ENCODE data around the gene SIK2.

The SIK2 gene

GRCh38 chr11:111659201-111660115 lies 57.2 kb downstream of the SIK2 start:
- no peak overlapping the region for H3K9ac ChIP-seq (ENCODE audit: low read depth, low read length)
- H3K27ac ChIP-seq (ENCODE audit: low read depth, low read length): no peak overlapping the region
- H3K36me3 ChIP-seq (ENCODE audit: control insufficient read depth, insufficient read depth, low read length): no peaks in the 10 kb centered on the region
- H3K4me1 ChIP-seq (ENCODE audit: control insufficient read depth, insufficient read depth, low read length): peaks cover 5% of the 10 kb centered on the region; the same call in 1 of the 2 replicates
- H3K27me3 ChIP-seq (ENCODE audit: control insufficient read depth, insufficient read depth, low read length): no peaks in the 10 kb centered on the region
- H3K4me3 ChIP-seq (ENCODE audit: low read depth, low read length): no peak overlapping the region
- H3K9me3 ChIP-seq (ENCODE audit: control insufficient read depth, insufficient read depth, low read length): no peaks in the 10 kb centered on the region

- Histone ChIP-seq H3K9me3 (ENCODE audit: control insufficient read depth, insufficient read depth, low read length) (no peaks in the 10 kb centered on the region), H3K4me1 (ENCODE audit: control insufficient read depth, insufficient read depth, low read length) (peaks cover 5% of the 10 kb centered on the region; the same call in 1 of the 2 replicates), H3K27me3 (ENCODE audit: control insufficient read depth, insufficient read depth, low read length) (no peaks in the 10 kb centered on the region), H3K36me3 (ENCODE audit: control insufficient read depth, insufficient read depth, low read length) (no peaks in the 10 kb centered on the region), H3K9ac (ENCODE audit: low read depth, low read length) (no peak overlapping the region), H3K4me3 (ENCODE audit: low read depth, low read length) (no peak overlapping the region), H3K27ac (ENCODE audit: low read depth, low read length) (no peak overlapping the region)
Observed at GRCh38 chr11:111660822-111661221, 58.6 kb downstream of the SIK2 start.

DNA sequence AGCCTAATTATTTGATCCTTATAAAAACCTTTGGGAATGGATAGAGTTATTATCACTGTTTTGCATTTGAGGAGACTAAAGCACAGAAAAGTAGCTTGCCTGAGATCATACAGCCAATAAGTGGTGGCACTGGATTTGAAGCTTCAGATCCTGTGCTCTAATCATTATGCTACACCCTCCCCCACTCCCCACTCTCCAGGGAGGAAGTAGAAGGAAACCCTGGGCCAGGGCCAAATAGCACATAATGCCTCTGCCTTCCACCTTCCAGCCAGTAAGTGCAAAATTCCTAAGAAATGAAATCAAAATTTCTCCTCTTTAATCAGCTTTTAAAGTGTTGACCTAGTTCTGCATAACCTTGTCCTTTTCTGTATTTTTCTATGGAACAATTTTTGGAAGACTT lies 61.6 kb downstream of the SIK2 start:
- no peak overlapping the region for H3K4me3 ChIP-seq (ENCODE audit: low read depth, low read length)
- H3K9me3 ChIP-seq (ENCODE audit: control insufficient read depth, insufficient read depth, low read length): no peaks in the 10 kb centered on the region
- no peaks in the 10 kb centered on the region for H3K27me3 ChIP-seq (ENCODE audit: control insufficient read depth, insufficient read depth, low read length)
- peaks cover 5% of the 10 kb centered on the region; the same call in 1 of the 2 replicates for H3K4me1 ChIP-seq (ENCODE audit: control insufficient read depth, insufficient read depth, low read length)
- H3K27ac ChIP-seq (ENCODE audit: low read depth, low read length): no peak overlapping the region
- no peak overlapping the region for H3K9ac ChIP-seq (ENCODE audit: low read depth, low read length)
- H3K36me3 ChIP-seq (ENCODE audit: control insufficient read depth, insufficient read depth, low read length): no peaks in the 10 kb centered on the region

- H3K27me3 ChIP-seq (ENCODE audit: control insufficient read depth, insufficient read depth, low read length): no peaks in the 10 kb centered on the region
- no peaks in the 10 kb centered on the region for H3K9me3 ChIP-seq (ENCODE audit: control insufficient read depth, insufficient read depth, low read length)
- H3K4me1 ChIP-seq (ENCODE audit: control insufficient read depth, insufficient read depth, low read length): no peaks in the 10 kb centered on the region
- H3K36me3 ChIP-seq (ENCODE audit: control insufficient read depth, insufficient read depth, low read length): no peaks in the 10 kb centered on the region
- H3K27ac ChIP-seq (ENCODE audit: low read depth, low read length): no peak overlapping the region
- no peak overlapping the region for H3K9ac ChIP-seq (ENCODE audit: low read depth, low read length)
- no peak overlapping the region for H3K4me3 ChIP-seq (ENCODE audit: low read depth, low read length)
Observed at GRCh38 chr11:111665777-111666176, 63.5 kb downstream of the SIK2 start.

GRCh38 chr11:111668980-111669379 lies 66.7 kb downstream of the SIK2 start:
- Histone ChIP-seq H3K9me3 (ENCODE audit: control insufficient read depth, insufficient read depth, low read length) (no peaks in the 10 kb centered on the region), H3K9ac (ENCODE audit: low read depth, low read length) (no peak overlapping the region), H3K4me1 (ENCODE audit: control insufficient read depth, insufficient read depth, low read length) (no peaks in the 10 kb centered on the region), H3K4me3 (ENCODE audit: low read depth, low read length) (no peak overlapping the region), H3K27ac (ENCODE audit: low read depth, low read length) (no peak overlapping the region), H3K27me3 (ENCODE audit: control insufficient read depth, insufficient read depth, low read length) (no peaks in the 10 kb centered on the region), H3K36me3 (ENCODE audit: control insufficient read depth, insufficient read depth, low read length) (no peaks in the 10 kb centered on the region)

- Histone ChIP-seq H3K27me3 (ENCODE audit: control insufficient read depth, insufficient read depth, low read length) (no peaks in the 10 kb centered on the region), H3K4me3 (ENCODE audit: low read depth, low read length) (no peak overlapping the region), H3K27ac (ENCODE audit: low read depth, low read length) (no peak overlapping the region), H3K4me1 (ENCODE audit: control insufficient read depth, insufficient read depth, low read length) (no peaks in the 10 kb centered on the region), H3K9me3 (ENCODE audit: control insufficient read depth, insufficient read depth, low read length) (no peaks in the 10 kb centered on the region), H3K9ac (ENCODE audit: low read depth, low read length) (no peak overlapping the region), H3K36me3 (ENCODE audit: control insufficient read depth, insufficient read depth, low read length) (no peaks in the 10 kb centered on the region)
Observed at GRCh38 chr11:111671383-111671782, 69.1 kb downstream of the SIK2 start.

GRCh38 chr11:111672949-111673348 lies 70.7 kb downstream of the SIK2 start:
- Histone ChIP-seq H3K9me3 (ENCODE audit: control insufficient read depth, insufficient read depth, low read length) (no peaks in the 10 kb centered on the region), H3K36me3 (ENCODE audit: control insufficient read depth, insufficient read depth, low read length) (no peaks in the 10 kb centered on the region), H3K27ac (ENCODE audit: low read depth, low read length) (no peak overlapping the region), H3K4me1 (ENCODE audit: control insufficient read depth, insufficient read depth, low read length) (no peaks in the 10 kb centered on the region), H3K4me3 (ENCODE audit: low read depth, low read length) (no peak overlapping the region), H3K9ac (ENCODE audit: low read depth, low read length) (no peak overlapping the region), H3K27me3 (ENCODE audit: control insufficient read depth, insufficient read depth, low read length) (no peaks in the 10 kb centered on the region)

- H3K4me3 ChIP-seq (ENCODE audit: low read depth, low read length): no peak overlapping the region
- H3K9me3 ChIP-seq (ENCODE audit: control insufficient read depth, insufficient read depth, low read length): no peaks in the 10 kb centered on the region
- no peak overlapping the region for H3K27ac ChIP-seq (ENCODE audit: low read depth, low read length)
- no peaks in the 10 kb centered on the region for H3K4me1 ChIP-seq (ENCODE audit: control insufficient read depth, insufficient read depth, low read length)
- H3K36me3 ChIP-seq (ENCODE audit: control insufficient read depth, insufficient read depth, low read length): no peaks in the 10 kb centered on the region
- H3K27me3 ChIP-seq (ENCODE audit: control insufficient read depth, insufficient read depth, low read length): no peaks in the 10 kb centered on the region
- no peak overlapping the region for H3K9ac ChIP-seq (ENCODE audit: low read depth, low read length)
Observed at GRCh38 chr11:111674941-111675340, 72.7 kb downstream of the SIK2 start.

- Histone ChIP-seq H3K36me3 (ENCODE audit: control insufficient read depth, insufficient read depth, low read length) (no peaks in the 10 kb centered on the region), H3K9ac (ENCODE audit: low read depth, low read length) (no peak overlapping the region), H3K27ac (ENCODE audit: low read depth, low read length) (no peak overlapping the region), H3K9me3 (ENCODE audit: control insufficient read depth, insufficient read depth, low read length) (no peaks in the 10 kb centered on the region), H3K4me3 (ENCODE audit: low read depth, low read length) (no peak overlapping the region), H3K27me3 (ENCODE audit: control insufficient read depth, insufficient read depth, low read length) (no peaks in the 10 kb centered on the region), H3K4me1 (ENCODE audit: control insufficient read depth, insufficient read depth, low read length) (no peaks in the 10 kb centered on the region)
Observed at GRCh38 chr11:111675891-111676290, 73.6 kb downstream of the SIK2 start.

- Histone ChIP-seq H3K27me3 (ENCODE audit: control insufficient read depth, insufficient read depth, low read length) (no peaks in the 10 kb centered on the region), H3K4me1 (ENCODE audit: control insufficient read depth, insufficient read depth, low read length) (no peaks in the 10 kb centered on the region), H3K27ac (ENCODE audit: low read depth, low read length) (no peak overlapping the region), H3K4me3 (ENCODE audit: low read depth, low read length) (no peak overlapping the region), H3K36me3 (ENCODE audit: control insufficient read depth, insufficient read depth, low read length) (no peaks in the 10 kb centered on the region), H3K9me3 (ENCODE audit: control insufficient read depth, insufficient read depth, low read length) (no peaks in the 10 kb centered on the region), H3K9ac (ENCODE audit: low read depth, low read length) (no peak overlapping the region)
Observed at GRCh38 chr11:111676878-111677585, 74.8 kb downstream of the SIK2 start.

All from HUES48 (cell line).